ENCODE measurements around the gene PRKCH.

- no peak for TF ChIP-seq EZH2phosphoT487 (IDR thresholded peaks at IDR 0.05; ENCODE audit: insufficient read depth, low read depth)
- no peak for TF ChIP-seq EZH2 (IDR thresholded peaks at IDR 0.05; ENCODE audit: insufficient read depth, poor library complexity, severe bottlenecking)
Measured at GRCh38 chr14:61586544-61587055, 265.2 kb downstream of the PRKCH start.

All from GM23248 (cell line).